T-cell (primary cell): ENCODE data around the gene HMGXB3. TPM values are rescaled to one million over a fixed set of nuclear protein-coding genes. Genes with fewer than 3 reads are reported as not detected.

Experiments
- ATAC-seq, 4 experiments: fragments of 200-7000 bp in 3 of 4; fragments of 150-1000 bp in 1 of 4; cut with Tn5 transposase; replicated peaks in 1 of 4; 1 replicate in 3 of 4; 2 replicates in 1 of 4; pipeline ENCODE4 v1.10.0; 2021; ENCODE audit warnings: moderate library complexity in 3 of 4, mild to moderate bottlenecking in 2 of 4, moderate number of reproducible peaks in 1 of 4
- CTCF ChIA-PET, 2 donors: fragments of 300-600 bp; sonication (Branson Sonifier 250); formaldehyde crosslinking; loops; one replicate each; lab custom pipeline; 2022; ENCODE audit warnings: antibody characterized with exemption in 2 of 2; lab: Charles Lee
- POLR2A ChIA-PET, 2 donors: fragments of 300-600 bp; sonication (Branson Sonifier 250); formaldehyde crosslinking; loops; one replicate each; lab custom pipeline; 2022; ENCODE audit warnings: antibody characterized with exemption in 2 of 2; lab: Charles Lee
- DNase-seq, 35 experiments: peaks; one replicate each; pipeline versions ENCODE4 v3.0.0 to v3.0.0-alpha.2; 2013 to 2023
- H3K27ac ChIP-seq: one replicate; pipeline ENCODE4 v1.5.1; 2013; ENCODE audit warnings: low read length
- H3K27me3 ChIP-seq, 2 experiments: replicated peaks in 1 of 2; 1 replicate in 1 of 2; 2 replicates in 1 of 2; pipeline versions ENCODE4 v1.6.1 to v1.7.0; 2013; ENCODE audit warnings: low read length in 1 of 2, mixed read lengths in 1 of 2; ENCODE audit not compliant: control insufficient read depth in 2 of 2, insufficient read depth in 2 of 2; ENCODE audit errors: extremely low read depth in 1 of 2
- H3K36me3 ChIP-seq, 2 donors: 1 replicate in 1 of 2; 2 replicates in 1 of 2; pipeline versions ENCODE4 v1.6.1 to v1.7.0; 2013; ENCODE audit warnings: low read length in 1 of 2; ENCODE audit not compliant: control insufficient read depth in 2 of 2, insufficient read depth in 1 of 2; ENCODE audit errors: extremely low read depth in 1 of 2
- H3K4me1 ChIP-seq, 2 experiments: 1 replicate in 1 of 2; 2 replicates in 1 of 2; pipeline versions ENCODE4 v1.6.1 to v1.7.0; 2013; ENCODE audit warnings: low read length in 2 of 2, mixed read lengths in 1 of 2; ENCODE audit not compliant: insufficient read depth in 2 of 2, control insufficient read depth in 1 of 2; ENCODE audit errors: extremely low read depth in 1 of 2
- H3K4me3 ChIP-seq, 2 donors: 1 replicate in 1 of 2; 2 replicates in 1 of 2; pipeline versions ENCODE4 v1.5.1 to v1.7.0; 2013; ENCODE audit warnings: mild to moderate bottlenecking in 2 of 2, low read length in 1 of 2, moderate library complexity in 1 of 2; ENCODE audit not compliant: control insufficient read depth in 1 of 2; ENCODE audit errors: extremely low read depth in 1 of 2
- H3K9me3 ChIP-seq: 2 replicates; pipeline ENCODE4 v1.7.0; 2013
- H3K27ac Mint-ChIP-seq, 2 donors: one replicate each; pipeline ENCODE4 v1.8.0; 2020 to 2021; ENCODE audit warnings: mild to moderate bottlenecking in 2 of 2, mixed read lengths in 2 of 2
- H3K27me3 Mint-ChIP-seq, 2 donors: one replicate each; pipeline ENCODE4 v1.8.0; 2021 to 2022; ENCODE audit warnings: mixed read lengths in 2 of 2
- H3K36me3 Mint-ChIP-seq: one replicate; pipeline ENCODE4 v1.8.0; 2021; ENCODE audit warnings: mixed read lengths
- H3K4me1 Mint-ChIP-seq, 3 donors: one replicate each; pipeline ENCODE4 v1.8.0; 2020 to 2022; ENCODE audit warnings: mixed read lengths in 3 of 3, mild to moderate bottlenecking in 1 of 3
- H3K4me3 Mint-ChIP-seq, 3 donors: one replicate each; pipeline ENCODE4 v1.8.0; 2020 to 2022; ENCODE audit warnings: mild to moderate bottlenecking in 3 of 3, mixed read lengths in 3 of 3, moderate library complexity in 3 of 3
- H3K9me3 Mint-ChIP-seq, 3 donors: one replicate each; pipeline ENCODE4 v1.8.0; 2020 to 2022; ENCODE audit warnings: mixed read lengths in 3 of 3
- WGBS: methylation state at CpG from one replicate; pipeline ENCODE4 v1.1.5; 2013; ENCODE audit warnings: missing lambda C conversion rate; ENCODE audit not compliant: insufficient coverage; 5-methylcytosine and 5-hydroxymethylcytosine counted together
- total RNA-seq, 35 experiments: library from RNA in 6 of 35; stranded (reverse) in 6 of 35; fragments of 120-200 nt in 1 of 35; gene quantifications; one replicate each; pipeline versions ENCODE4 v1.2.1 to v1.2.4 and lab custom pipeline; 2013 to 2026

HMGXB3 gene
- total RNA-seq, 5 donors from 2014 or later (not counting 1 experiment from before 2014, with no cell fraction given): 28.9 to 35.2 (median 30.9) TPM

GRCh38 chr5:150092159-150092787 is 91.7 kb downstream of the HMGXB3 start:
- POLR2A ChIA-PET: no interaction called here
- no CpG with 5 or more reads among the region's 3 CpGs for WGBS
- no peak overlapping the region for H3K4me3 Mint-ChIP-seq

GRCh38 chr5:150097152-150097551 is 96.6 kb downstream of the HMGXB3 start:
- Mint-ChIP-seq H3K4me3 (no peak overlapping the region), H3K4me1 (no peaks in the 10 kb centered on the region), H3K36me3 (no peaks in the 10 kb centered on the region), H3K27ac (no peak overlapping the region), H3K9me3 (no peaks in the 10 kb centered on the region), H3K27me3 (peaks cover 13 to 19% of the 10 kb centered on the region in 2 donors)
- POLR2A ChIA-PET: no interaction called here
- no peak for DNase-seq
- H3K4me1 ChIP-seq: no peaks in the 10 kb centered on the region
- H3K27me3 ChIP-seq: no peaks in the 10 kb centered on the region
- ATAC-seq: no peak
- H3K36me3 ChIP-seq: no peaks in the 10 kb centered on the region
- CTCF ChIA-PET: no interaction called here
- no peak overlapping the region for H3K27ac ChIP-seq
- no peaks in the 10 kb centered on the region for H3K9me3 ChIP-seq
- no peak overlapping the region for H3K4me3 ChIP-seq

More at GRCh38 chr5:150092159-150092787, 91.7 kb downstream of the HMGXB3 start:
- DNase-seq (no peak), ATAC-seq (no peak)
- H3K4me3 ChIP-seq: no peak overlapping the region
- Mint-ChIP-seq H3K9me3 (no peaks in the 10 kb centered on the region), H3K27me3 (peaks cover 25 to 30% of the 10 kb centered on the region in 2 donors), H3K4me1 (no peaks in the 10 kb centered on the region), H3K27ac (no peak overlapping the region), H3K36me3 (no peaks in the 10 kb centered on the region)
- H3K27me3 ChIP-seq: no peaks in the 10 kb centered on the region
- H3K4me1 ChIP-seq: no peaks in the 10 kb centered on the region
- no peaks in the 10 kb centered on the region for H3K9me3 ChIP-seq
- CTCF ChIA-PET: no interaction called here
- no peaks in the 10 kb centered on the region for H3K36me3 ChIP-seq
- no peak overlapping the region for H3K27ac ChIP-seq

GRCh38 chr5:150101023-150101422 is 100.5 kb downstream of the HMGXB3 start:
- CTCF ChIA-PET: interaction anchor here in 1 of 2 donors (0.7 kb wide), 1 partner anchor 438 kb away, joined by 4 read pairs; no protein-coding TSS in a partner anchor
- 96% methylated on average over 4 of the region's 6 CpGs for WGBS
- ATAC-seq: no peak
- H3K4me1 ChIP-seq: no peaks in the 10 kb centered on the region
- H3K27ac ChIP-seq: no peak overlapping the region
- no peak overlapping the region for H3K4me3 ChIP-seq
- POLR2A ChIA-PET: no interaction called here
- Mint-ChIP-seq H3K4me1 (no peaks in the 10 kb centered on the region), H3K27me3 (peaks cover 2 to 5% of the 10 kb centered on the region in 2 donors), H3K27ac (no peak overlapping the region), H3K9me3 (no peaks in the 10 kb centered on the region), H3K36me3 (no peaks in the 10 kb centered on the region), H3K4me3 (no peak overlapping the region)
- H3K9me3 ChIP-seq: no peaks in the 10 kb centered on the region
- no peaks in the 10 kb centered on the region for H3K36me3 ChIP-seq
- peaks cover 0 to 7% of the 10 kb centered on the region in 2 experiments for H3K27me3 ChIP-seq
- no peak for DNase-seq

Other genes starting within 250 kb of the HMGXB3 start
- gene PDE6A, start 55.9 kb upstream of the HMGXB3 start, total RNA-seq: not detected
- 10 to 100 TPM in 3 of 5 donors, 1 to 10 TPM in 2; 5.2 to 11.0 (median 10.0) TPM for gene SLC26A2, start 40.0 kb upstream of the HMGXB3 start, total RNA-seq
- 1 to 10 TPM; 1.7 to 4.5 (median 4.0) TPM for gene TIGD6, start 85 bp upstream of the HMGXB3 start, total RNA-seq
- gene CSF1R, start 85.8 kb downstream of the HMGXB3 start, total RNA-seq: under 1 TPM in 4 of 5 donors, not detected in 1; 0.36 to 0.95 (median 0.58) TPM
- 1 to 10 TPM in 3 of 5 donors, under 1 TPM in 2; 0.32 to 3.6 (median 1.6) TPM for gene PDGFRB, start 155.1 kb downstream of the HMGXB3 start, total RNA-seq
- under 1 TPM in 1 of 5 donors, not detected in 4; 0.23 TPM for gene CDX1, start 166.0 kb downstream of the HMGXB3 start, total RNA-seq
- gene SLC6A7, start 189.3 kb downstream of the HMGXB3 start, total RNA-seq: not detected